OCI-LY7 (cell line): Measurements from ENCODE around the gene XPR1. TPM values are rescaled to one million over a fixed set of nuclear protein-coding genes. Genes with fewer than 3 reads are reported as not detected.

ENCODE experiments used
- BruUV-seq: library from RNA; stranded (reverse); fragments of 400-500 nt; replicated peaks from 2 replicates; lab custom pipeline; 2021; lab: Mats Ljungman, UMichigan
- CTCF ChIA-PET: fragments of 300-600 bp; sonication (Branson Sonifier 250); formaldehyde crosslinking; loops from one replicate; lab custom pipeline; 2022; ENCODE audit warnings: antibody characterized with exemption; ENCODE audit not compliant: unreplicated experiment; lab: Charles Lee
- POLR2A ChIA-PET: fragments of 300-600 bp; sonication (Branson Sonifier 250); formaldehyde crosslinking; loops from one replicate; lab custom pipeline; 2022; ENCODE audit warnings: antibody characterized with exemption; lab: Charles Lee
- DNase-seq: peaks from one replicate; pipeline ENCODE4 v3.0.0-alpha.2; 2015; ENCODE audit warnings: low spot score
- H2AFZ ChIP-seq: fragments of 200-600 bp; sonication (generic), shearing (Covaris generic); 2 replicates; pipeline ENCODE4 v1.6.1; 2014; ENCODE audit warnings: mild to moderate bottlenecking, antibody characterized with exemption, low read length, moderate library complexity
- H3K27ac ChIP-seq: fragments of 200-600 bp; sonication (generic); 2 replicates; pipeline ENCODE4 v1.5.1; 2014; ENCODE audit warnings: mixed run types, low read depth, mild to moderate bottlenecking, moderate library complexity, low read length, inconsistent platforms; ENCODE audit not compliant: poor library complexity, severe bottlenecking
- H3K36me3 ChIP-seq: fragments of 200-600 bp; sonication (generic); 2 replicates; pipeline ENCODE4 v1.6.1; 2014; ENCODE audit warnings: mild to moderate bottlenecking, antibody characterized with exemption, low read length, moderate library complexity, mixed read lengths; ENCODE audit not compliant: insufficient read depth
- H3K4me1 ChIP-seq: fragments of 200-600 bp; sonication (generic); 2 replicates; pipeline ENCODE4 v1.5.1; 2014; ENCODE audit warnings: mild to moderate bottlenecking, low read length; ENCODE audit not compliant: insufficient read depth, poor library complexity, severe bottlenecking
- H3K4me2 ChIP-seq: fragments of 200-600 bp; sonication (generic); 2 replicates; pipeline ENCODE4 v1.6.1; 2014; ENCODE audit warnings: mild to moderate bottlenecking, low read length
- H3K4me3 ChIP-seq: fragments of 200-600 bp; sonication (generic); 2 replicates; pipeline ENCODE4 v1.5.1; 2014; ENCODE audit warnings: mild to moderate bottlenecking, low read depth, low read length; ENCODE audit not compliant: poor library complexity, severe bottlenecking
- H3K79me2 ChIP-seq: fragments of 200-600 bp; sonication (generic); 2 replicates; pipeline ENCODE4 v1.6.1; 2016; ENCODE audit warnings: low read depth, mild to moderate bottlenecking, low read length, moderate library complexity, mixed read lengths; ENCODE audit not compliant: insufficient read depth
- H3K9me2 ChIP-seq: fragments of 200-600 bp; sonication (generic); 2 replicates; pipeline ENCODE4 v1.6.1; 2016; ENCODE audit warnings: mild to moderate bottlenecking, low read length, mixed read lengths; ENCODE audit not compliant: insufficient read depth
- H3K9me3 ChIP-seq: fragments of 200-600 bp; sonication (generic); 2 replicates; pipeline ENCODE4 v1.6.1; 2014; ENCODE audit warnings: mild to moderate bottlenecking, mixed run types, low read length, mixed read lengths
- H4K20me1 ChIP-seq: fragments of 200-600 bp; sonication (generic); 2 replicates; pipeline ENCODE4 v1.6.1; 2014; ENCODE audit warnings: mild to moderate bottlenecking, antibody characterized with exemption, low read length, moderate library complexity, mixed read lengths; ENCODE audit not compliant: insufficient read depth
- EZH2phosphoT487 ChIP-seq: fragments of 200-600 bp; sonication (generic); IDR thresholded peaks from 2 replicates; pipeline ENCODE4 v1.6.1; 2018; ENCODE audit warnings: low read depth, borderline replicate concordance, mild to moderate bottlenecking, mixed run types, antibody characterized with exemption, low read length, moderate library complexity, mixed read lengths
- intact Hi-C: fragments of 100-400 bp; cut with micrococcal nuclease; formaldehyde crosslinking; loops from one replicate; pipeline ENCODE4 v1.10.0; 2022; ENCODE audit not compliant: unreplicated experiment
- total RNA-seq, 2 experiments: library from RNA; depleted of rRNA in 1 of 2; stranded (reverse); fragments of >200 nt in 1 of 2; shearing (Covaris generic) in 1 of 2; gene quantifications; 2 replicates each; pipeline ENCODE4 v1.2.3, GENCODE V29; 2014 to 2022
- TF ChIP-seq, protein P1 (sequence below): fragments of 200-600 bp; sonication (generic); conservative IDR thresholded peaks from 2 replicates; pipeline ENCODE4 v1.5.1; 2014; ENCODE audit warnings: mild to moderate bottlenecking, antibody characterized with exemption, low read length, moderate library complexity, mixed read lengths

The XPR1 gene
- total RNA-seq, 2 experiments from 2014 or later = 8.6 to 17.2 TPM

DNA sequence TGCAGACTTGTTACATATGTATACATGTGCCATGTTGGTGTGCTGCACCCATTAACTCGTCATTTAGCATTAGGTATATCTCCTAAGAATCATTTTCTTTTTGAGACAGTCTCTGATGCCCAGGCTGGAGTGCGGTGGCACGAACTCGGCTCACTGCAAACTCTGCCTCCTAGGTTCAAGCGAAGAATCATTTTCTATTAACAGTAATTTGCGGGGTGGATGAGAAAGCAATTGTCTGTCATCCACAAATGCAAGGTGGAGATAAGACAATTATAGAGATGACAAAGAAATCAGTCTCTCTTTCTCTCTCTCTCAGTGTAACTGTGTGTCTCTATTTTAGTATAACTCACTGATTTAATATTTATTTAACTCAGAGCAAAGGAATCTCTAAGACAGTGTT, 149.9 kb downstream of the XPR1 start:
- Histone ChIP-seq H3K4me3 (no peak overlapping the region), H3K9me2 (no peaks in the 10 kb centered on the region), H3K36me3 (no peaks in the 10 kb centered on the region), H2AFZ (no peak overlapping the region), H3K79me2 (no peaks in the 10 kb centered on the region), H4K20me1 (no peaks in the 10 kb centered on the region), H3K4me2 (no peak overlapping the region), H3K9me3 (no peaks in the 10 kb centered on the region), H3K27ac (no peak overlapping the region), H3K4me1 (no peaks in the 10 kb centered on the region)
- ChIA-PET POLR2A (no interaction called here), CTCF (no interaction called here)
- BruUV-seq = no TSS peak
- intact Hi-C loops = no loop called here
- DNase-seq = no peak
- no peak for TF ChIP-seq EZH2phosphoT487
- TF ChIP-seq, protein P1, sequence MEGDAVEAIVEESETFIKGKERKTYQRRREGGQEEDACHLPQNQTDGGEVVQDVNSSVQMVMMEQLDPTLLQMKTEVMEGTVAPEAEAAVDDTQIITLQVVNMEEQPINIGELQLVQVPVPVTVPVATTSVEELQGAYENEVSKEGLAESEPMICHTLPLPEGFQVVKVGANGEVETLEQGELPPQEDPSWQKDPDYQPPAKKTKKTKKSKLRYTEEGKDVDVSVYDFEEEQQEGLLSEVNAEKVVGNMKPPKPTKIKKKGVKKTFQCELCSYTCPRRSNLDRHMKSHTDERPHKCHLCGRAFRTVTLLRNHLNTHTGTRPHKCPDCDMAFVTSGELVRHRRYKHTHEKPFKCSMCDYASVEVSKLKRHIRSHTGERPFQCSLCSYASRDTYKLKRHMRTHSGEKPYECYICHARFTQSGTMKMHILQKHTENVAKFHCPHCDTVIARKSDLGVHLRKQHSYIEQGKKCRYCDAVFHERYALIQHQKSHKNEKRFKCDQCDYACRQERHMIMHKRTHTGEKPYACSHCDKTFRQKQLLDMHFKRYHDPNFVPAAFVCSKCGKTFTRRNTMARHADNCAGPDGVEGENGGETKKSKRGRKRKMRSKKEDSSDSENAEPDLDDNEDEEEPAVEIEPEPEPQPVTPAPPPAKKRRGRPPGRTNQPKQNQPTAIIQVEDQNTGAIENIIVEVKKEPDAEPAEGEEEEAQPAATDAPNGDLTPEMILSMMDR = no peak

DNA sequence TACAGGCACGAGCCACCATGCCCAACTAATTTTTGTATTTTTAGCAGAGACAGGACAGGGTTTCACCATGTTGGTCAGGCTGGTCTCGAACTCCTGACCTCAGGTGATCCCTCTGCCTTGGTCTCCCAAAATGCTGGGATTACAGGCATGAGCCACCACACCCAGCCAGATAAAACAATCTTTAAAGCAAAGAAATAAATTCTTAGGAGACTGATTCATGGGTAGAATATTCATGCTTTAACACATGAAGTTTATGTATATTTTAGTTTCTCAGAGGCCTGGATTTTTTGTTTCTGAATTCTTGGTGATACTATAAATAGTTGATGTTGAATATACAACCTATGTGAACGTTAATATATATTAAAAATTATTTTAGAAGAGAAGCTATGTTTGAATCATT, 153.5 kb downstream of the XPR1 start:
- TF ChIP-seq EZH2phosphoT487 = no peak
- TF ChIP-seq, protein P1 = no peak
- no peaks in the 10 kb centered on the region for H3K4me1 ChIP-seq
- H3K79me2 ChIP-seq = no peaks in the 10 kb centered on the region
- no peaks in the 10 kb centered on the region for H3K9me2 ChIP-seq
- H2AFZ ChIP-seq = no peak overlapping the region
- no peak overlapping the region for H3K4me2 ChIP-seq
- CTCF ChIA-PET = no interaction called here
- H3K9me3 ChIP-seq = no peaks in the 10 kb centered on the region
- no peaks in the 10 kb centered on the region for H3K36me3 ChIP-seq
- POLR2A ChIA-PET = interaction anchor here (0.6 to 1.1 kb wide), 8 partner anchors 17 to 818 kb away, joined by 3 to 4 read pairs (median 3); no protein-coding TSS in a partner anchor
- no peaks in the 10 kb centered on the region for H4K20me1 ChIP-seq
- intact Hi-C loops = no loop called here
- DNase-seq = no peak
- no TSS peak for BruUV-seq
- H3K27ac ChIP-seq = no peak overlapping the region
- H3K4me3 ChIP-seq = no peak overlapping the region

DNA sequence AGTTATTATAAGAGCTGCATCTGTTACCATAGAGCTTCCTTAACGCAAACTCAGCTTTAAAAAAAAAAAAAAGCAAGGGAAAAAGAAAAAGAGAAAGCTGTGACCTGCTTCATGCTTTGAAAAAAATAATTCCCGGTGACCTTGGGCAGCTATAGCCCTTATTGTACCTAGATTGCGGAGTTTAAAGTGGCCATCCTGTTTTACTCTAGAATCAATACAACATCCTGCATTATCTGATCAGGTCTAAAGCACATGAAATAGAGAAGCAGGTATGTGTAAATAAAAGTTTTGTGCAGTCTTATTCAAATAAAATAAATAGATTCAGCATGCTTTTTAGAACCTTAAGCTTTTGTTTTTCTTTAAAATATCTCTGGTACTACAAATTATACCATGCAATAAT, 154.1 kb downstream of the XPR1 start:
- Histone ChIP-seq H3K9me2 (no peaks in the 10 kb centered on the region), H3K4me2 (no peak overlapping the region), H3K27ac (no peak overlapping the region), H3K4me3 (no peak overlapping the region), H3K9me3 (no peaks in the 10 kb centered on the region), H3K4me1 (no peaks in the 10 kb centered on the region), H4K20me1 (no peaks in the 10 kb centered on the region), H2AFZ (no peak overlapping the region), H3K79me2 (no peaks in the 10 kb centered on the region), H3K36me3 (no peaks in the 10 kb centered on the region)
- intact Hi-C loops = no loop called here
- CTCF ChIA-PET = no interaction called here
- no peak for DNase-seq
- no TSS peak for BruUV-seq
- POLR2A ChIA-PET = interaction anchor here (0.6 to 1.1 kb wide), 8 partner anchors 9 to 819 kb away, joined by 3 to 4 read pairs (median 3); no protein-coding TSS in a partner anchor
- TF ChIP-seq, protein P1 = no peak
- no peak for TF ChIP-seq EZH2phosphoT487
